Epithelial cell of esophagus (primary cell): ENCODE measurements around the gene FGF3.

Source experiments
- DNase-seq: peaks from one replicate; pipeline ENCODE4 v3.0.0; 2010; ENCODE audit warnings: low read depth
- H3K4me3 ChIP-seq: 2 replicates; pipeline ENCODE4 v1.5.1; 2011; ENCODE audit warnings: mild to moderate bottlenecking, low read length, control low read depth
- TF ChIP-seq, protein P1 (sequence below): IDR thresholded peaks from 2 replicates; pipeline ENCODE4 v1.5.1; 2011; ENCODE audit warnings: low read depth, mild to moderate bottlenecking, low read length, control low read depth, inconsistent platforms; ENCODE audit not compliant: insufficient read depth; ENCODE audit errors: missing control alignments

The FGF3 gene

DNA sequence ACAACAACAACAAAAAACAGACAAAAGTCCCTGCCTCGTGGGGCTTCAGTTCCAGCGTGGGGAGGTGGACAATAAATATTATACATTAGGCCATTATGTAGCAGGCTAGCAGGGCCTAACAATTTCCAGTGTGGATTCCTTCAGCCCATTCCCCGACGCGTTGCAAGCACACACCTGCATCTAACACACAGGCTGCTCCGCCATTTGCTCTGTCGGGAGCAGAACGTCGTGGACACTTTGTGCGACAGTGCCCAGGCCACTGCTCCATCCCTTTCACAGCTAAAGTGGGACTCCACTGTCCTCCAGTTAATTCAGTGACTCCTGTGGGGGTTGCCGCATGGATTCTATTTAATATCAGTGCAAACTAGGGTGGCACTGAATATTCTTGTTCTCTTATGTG lies 10.9 kb upstream of the FGF3 start:
- H3K4me3 ChIP-seq, result no peak overlapping the region
- TF ChIP-seq, protein P1, sequence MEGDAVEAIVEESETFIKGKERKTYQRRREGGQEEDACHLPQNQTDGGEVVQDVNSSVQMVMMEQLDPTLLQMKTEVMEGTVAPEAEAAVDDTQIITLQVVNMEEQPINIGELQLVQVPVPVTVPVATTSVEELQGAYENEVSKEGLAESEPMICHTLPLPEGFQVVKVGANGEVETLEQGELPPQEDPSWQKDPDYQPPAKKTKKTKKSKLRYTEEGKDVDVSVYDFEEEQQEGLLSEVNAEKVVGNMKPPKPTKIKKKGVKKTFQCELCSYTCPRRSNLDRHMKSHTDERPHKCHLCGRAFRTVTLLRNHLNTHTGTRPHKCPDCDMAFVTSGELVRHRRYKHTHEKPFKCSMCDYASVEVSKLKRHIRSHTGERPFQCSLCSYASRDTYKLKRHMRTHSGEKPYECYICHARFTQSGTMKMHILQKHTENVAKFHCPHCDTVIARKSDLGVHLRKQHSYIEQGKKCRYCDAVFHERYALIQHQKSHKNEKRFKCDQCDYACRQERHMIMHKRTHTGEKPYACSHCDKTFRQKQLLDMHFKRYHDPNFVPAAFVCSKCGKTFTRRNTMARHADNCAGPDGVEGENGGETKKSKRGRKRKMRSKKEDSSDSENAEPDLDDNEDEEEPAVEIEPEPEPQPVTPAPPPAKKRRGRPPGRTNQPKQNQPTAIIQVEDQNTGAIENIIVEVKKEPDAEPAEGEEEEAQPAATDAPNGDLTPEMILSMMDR, result no peak
- DNase-seq, result no peak

DNA sequence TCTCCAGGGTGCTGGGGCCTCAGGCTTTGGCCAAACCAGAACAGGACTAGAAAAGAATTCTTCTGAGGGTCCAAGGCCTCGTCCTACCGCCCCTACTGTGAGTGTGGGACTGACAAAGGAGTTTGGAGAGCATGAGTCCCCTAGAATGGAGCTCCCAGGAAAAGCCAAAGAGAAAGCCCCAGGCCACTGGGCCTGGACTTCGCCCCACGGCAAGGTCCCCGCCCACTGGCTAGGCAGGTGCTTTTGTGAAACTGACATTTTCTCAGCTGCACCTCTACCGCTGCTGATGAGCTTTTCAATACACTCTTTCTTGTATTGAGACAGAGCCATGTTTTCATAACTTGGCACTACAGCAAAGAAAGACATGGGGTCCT lies 9.7 kb upstream of the FGF3 start:
- DNase-seq, result no peak
- TF ChIP-seq, protein P1, result no peak
- H3K4me3 ChIP-seq, result no peak overlapping the region

DNA sequence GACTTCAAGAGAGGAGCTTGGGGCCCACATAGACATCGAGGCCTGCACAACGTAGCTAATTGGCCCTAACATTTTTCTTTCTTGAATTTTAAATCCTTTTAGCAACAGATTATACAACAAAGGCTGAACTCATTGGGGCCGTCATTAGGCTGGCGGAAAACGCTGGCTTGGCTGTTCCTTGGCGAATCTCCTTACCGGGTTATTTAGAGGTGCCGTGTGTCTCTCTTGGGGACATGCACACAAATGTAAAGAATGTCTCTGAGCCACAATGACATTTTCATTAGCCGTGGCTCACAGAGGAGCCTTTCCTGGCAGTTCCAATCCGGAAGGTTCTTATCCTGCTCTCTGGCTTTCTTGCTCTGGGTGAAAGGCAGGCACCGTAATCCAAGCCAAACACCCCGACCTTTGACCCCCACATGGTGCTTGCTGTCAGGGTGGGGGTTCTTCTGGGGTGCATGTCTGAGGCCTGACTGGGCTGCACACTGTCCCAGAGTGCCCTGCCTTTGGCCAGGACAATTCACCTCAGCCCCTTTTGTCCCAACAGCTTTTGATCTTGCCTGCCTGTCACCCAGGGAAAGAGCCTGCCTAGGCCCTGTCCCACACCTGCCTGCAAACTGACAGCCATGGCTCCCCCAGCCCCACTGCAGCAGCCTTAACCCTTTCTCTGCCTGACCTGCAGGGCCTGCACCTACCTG lies 9.2 kb upstream of the FGF3 start:
- no peak for DNase-seq
- no peak overlapping the region for H3K4me3 ChIP-seq
- TF ChIP-seq, protein P1, result no peak

DNA sequence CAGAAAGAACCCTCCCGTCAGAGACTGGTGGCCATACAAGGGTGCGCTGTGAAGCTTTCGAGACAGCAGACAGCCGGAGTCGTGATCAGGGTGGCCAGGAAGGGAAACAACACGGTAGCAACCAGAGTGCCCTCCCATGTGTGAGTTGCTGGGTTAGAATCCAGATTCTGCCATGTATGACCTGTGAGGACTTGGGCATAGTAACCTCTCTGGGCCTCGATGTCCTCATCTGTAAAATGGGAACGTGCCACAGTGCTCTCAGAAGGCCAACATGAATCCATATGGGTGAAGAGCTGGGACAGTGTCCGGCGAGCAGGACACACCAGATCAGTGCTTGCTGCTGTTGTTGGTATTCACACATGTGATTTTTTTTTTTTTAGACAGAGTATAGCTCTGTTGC lies 7.6 kb upstream of the FGF3 start:
- TF ChIP-seq, protein P1, result no peak
- no peak overlapping the region for H3K4me3 ChIP-seq
- no peak for DNase-seq

DNA sequence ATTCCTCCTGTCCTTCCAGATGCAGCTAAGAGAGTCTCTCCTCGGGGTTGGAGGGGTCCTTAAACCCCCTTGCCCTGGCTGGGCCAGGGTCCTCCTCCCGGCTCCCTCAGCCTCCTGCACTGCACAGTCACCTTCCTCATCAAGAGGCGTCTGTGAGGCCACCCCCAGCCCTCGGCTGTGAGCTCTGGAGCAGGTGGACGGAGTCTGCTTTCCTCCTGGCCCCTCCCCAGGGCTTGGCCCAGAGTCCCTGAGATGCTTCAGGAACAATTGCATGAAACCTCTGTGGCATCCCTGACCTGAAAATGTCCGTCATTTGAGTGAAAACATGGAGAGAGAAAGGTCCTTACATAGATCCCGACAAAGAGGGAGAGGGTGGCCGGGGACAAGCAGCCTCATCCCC lies 6.7 kb upstream of the FGF3 start:
- no peak for DNase-seq
- H3K4me3 ChIP-seq, result no peak overlapping the region
- TF ChIP-seq, protein P1, result no peak

DNA sequence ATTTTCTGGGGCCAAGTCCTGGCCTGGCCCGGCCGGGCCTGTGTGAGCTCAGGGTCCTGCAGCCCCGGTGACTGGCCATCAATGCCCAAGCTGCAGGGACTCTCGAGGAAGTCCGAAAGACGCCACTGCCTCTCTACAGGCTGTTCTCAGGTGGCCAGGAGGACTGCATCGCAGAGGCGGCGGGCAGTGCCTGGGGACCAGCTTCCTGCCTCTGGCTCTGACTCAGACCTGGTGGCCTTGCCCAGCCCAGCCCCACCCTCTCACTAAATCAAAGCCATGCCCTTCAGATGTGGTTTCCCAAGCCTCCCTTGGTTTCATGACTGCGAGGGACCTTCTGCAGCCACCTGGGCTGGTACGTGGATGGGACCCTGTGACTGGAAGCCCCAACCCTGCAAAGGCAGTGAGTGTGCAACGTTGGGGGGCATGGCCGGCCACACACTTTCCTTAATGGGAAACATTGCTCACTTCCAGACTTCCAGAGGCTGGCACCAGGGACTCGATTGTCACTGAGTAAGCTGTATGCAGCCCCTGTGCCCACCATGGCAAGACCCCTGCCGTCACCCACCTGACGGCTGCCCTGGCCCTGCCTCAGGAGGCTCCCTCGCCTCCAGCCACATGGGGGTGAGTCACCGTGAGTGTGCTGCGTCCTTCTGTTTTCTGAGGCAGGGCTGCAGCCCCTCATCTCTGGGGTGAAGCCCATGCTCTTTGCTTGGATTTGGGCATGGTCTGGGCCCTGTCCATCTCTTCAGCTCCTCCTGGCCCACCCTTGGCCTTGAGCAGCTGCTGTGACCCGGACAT lies 6.0 kb upstream of the FGF3 start:
- peak; percentile 14 for DNase-seq
- TF ChIP-seq, protein P1, result no peak
- H3K4me3 ChIP-seq, result no peak overlapping the region
